Esophagus muscularis mucosa (tissue), 3 donors: ENCODE results near the gene SPARC.
"Not testable (repeated sequence)": the region's sequence is repeated elsewhere in the genome, so short reads cannot be mapped to it uniquely, and the experiment has no call there.

Source experiments
- CTCF ChIP-seq, 3 experiments: fragments of 200-600 bp in 2 of 3; fragments of 450-650 bp in 1 of 3; sonication (generic) in 2 of 3; IDR thresholded peaks; one replicate each; pipeline ENCODE4 v1.5.1; 2017 to 2019; ENCODE audit warnings: antibody characterized with exemption in 3 of 3, mild to moderate bottlenecking in 2 of 3, moderate library complexity in 1 of 3
- POLR2A ChIP-seq: fragments of 450-650 bp; IDR thresholded peaks from one replicate; pipeline ENCODE4 v1.6.1; 2017; ENCODE audit warnings: antibody characterized with exemption, moderate library complexity, mild to moderate bottlenecking, low read depth
- POLR2AphosphoS5 ChIP-seq, 2 donors: sonication (generic); formaldehyde crosslinking; IDR thresholded peaks; one replicate each; pipeline ENCODE4 v1.6.1; 2017; ENCODE audit warnings: antibody characterized with exemption in 2 of 2

GRCh38 chr5:151689591-151689990 is 2.9 kb upstream of the SPARC start:
- not testable (repeated sequence) for TF ChIP-seq CTCF (IDR thresholded peaks at IDR 0.05); POLR2AphosphoS5 (IDR thresholded peaks at IDR 0.05); POLR2A
